ENCODE data around the gene CACNG3. TPM values are rescaled to one million over a fixed set of nuclear protein-coding genes. Genes with fewer than 3 reads are reported as not detected.

CACNG3 gene
- total and polyA plus RNA-seq, 2 of the 13 experiments (the other 11 are each of a cell fraction or from before 2014, with no cell fraction given): not detected

- no TSS peak for BruUV-seq (replicated peaks)
- Histone ChIP-seq H4K20me1 (ENCODE audit: insufficient read depth, low read length) (no peaks in the 10 kb centered on the region), H3K9ac (ENCODE audit: insufficient read depth, low read depth, low read length) (no peak overlapping the region), H3K4me1 (ENCODE audit: insufficient read depth, low read length) (no peaks in the 10 kb centered on the region), H3K36me3 (replicated peaks in 1 of 2; ENCODE audit: control insufficient read depth in 1 of 2, insufficient read depth in 2 of 2, low read length in 2 of 2) (no peaks in the 10 kb centered on the region), H3K27ac (ENCODE audit: extremely low read length, insufficient read depth, low read length) (no peak overlapping the region), H3K27me3 (ENCODE audit: control insufficient read depth in 1 of 2, insufficient read depth in 2 of 2, low read length in 2 of 2) (no peaks in the 10 kb centered on the region; a peak in 1 of 5 replicates), H3K9me3 (ENCODE audit: low read length) (no peaks in the 10 kb centered on the region), H3K4me3 (replicated peaks in 1 of 3; ENCODE audit: insufficient read depth in 1 of 3, low read depth in 2 of 3, low read length in 3 of 3) (no peak overlapping the region), H2AFZ (ENCODE audit: low read length) (no peak overlapping the region), H3K79me2 (ENCODE audit: insufficient read depth, low read length) (no peaks in the 10 kb centered on the region), H3K4me2 (ENCODE audit: low read depth, low read length) (no peak overlapping the region)
- FAIRE-seq (no peak), ATAC-seq (no peak), DNase-seq (ENCODE audit: low spot score) (no peak)
- TF ChIP-seq ZNF251 (CRISPR knock-in tag; IDR thresholded peaks at IDR 0.05) (no peak), DDIT3 (CRISPR knock-in tag; IDR thresholded peaks at IDR 0.05) (no peak), ZBTB39 (CRISPR knock-in tag; IDR thresholded peaks at IDR 0.05) (no peak), HMGXB4 (CRISPR knock-in tag; IDR thresholded peaks at IDR 0.05; ENCODE audit: borderline replicate concordance in 1 of 2, low read depth in 1 of 2) (no peak), PRDM15 (CRISPR knock-in tag; IDR thresholded peaks at IDR 0.05) (no peak), KLF12 (CRISPR knock-in tag; IDR thresholded peaks at IDR 0.05; ENCODE audit: borderline replicate concordance) (no peak), SP1 (IDR thresholded peaks at IDR 0.05) (no peak), SP1 (CRISPR knock-in tag; IDR thresholded peaks at IDR 0.05) (no peak), ZNF879 (CRISPR knock-in tag; IDR thresholded peaks at IDR 0.05) (no peak), ZNF24 (IDR thresholded peaks at IDR 0.05) (no peak), HOMEZ (CRISPR knock-in tag; IDR thresholded peaks at IDR 0.05; ENCODE audit: low read depth) (no peak), KAT7 (CRISPR knock-in tag; IDR thresholded peaks at IDR 0.05; ENCODE audit: borderline replicate concordance) (no peak), ZNF816 (CRISPR knock-in tag; IDR thresholded peaks at IDR 0.05; ENCODE audit: borderline replicate concordance) (no peak), PHF20 (CRISPR knock-in tag; IDR thresholded peaks at IDR 0.05) (no peak), ARNTL (CRISPR knock-in tag; IDR thresholded peaks at IDR 0.05) (no peak), ZNF343 (CRISPR knock-in tag; IDR thresholded peaks at IDR 0.05) (no peak), KMT2B (CRISPR knock-in tag; IDR thresholded peaks at IDR 0.05) (no peak)
- intact Hi-C loops (cut with micrococcal nuclease; ENCODE audit: unreplicated experiment) (no loop called here), in situ Hi-C loops (cut with HindIII; ENCODE audit: extremely low pct_ligation_motif_present, low pct_unique_long_range_greater_than_20kb) (no loop called here)
- ChIA-PET POLR2A (no interaction called here), CTCF (ENCODE audit: low intra/inter-chr PET ratio, low total read pairs) (no interaction called here)
- WGBS (ENCODE audit: low lambda C conversion rate): 47% methylated on average over 2 of the region's 2 CpGs
Observed at GRCh38 chr16:24221219-24221618, 34.9 kb upstream of the CACNG3 start.
